ENCODE results near the gene MTOR.
"Not testable (repeated sequence)": the region's sequence is repeated elsewhere in the genome, so short reads cannot be mapped to it uniquely, and the experiment has no call there.

The MTOR gene

GRCh38 chr1:11131816-11132215, 130.5 kb downstream of the MTOR start:
- DNase-seq (ENCODE audit: extremely low spot score, insufficient read length, low read depth) (no peak), FAIRE-seq (no peak)

DNA sequence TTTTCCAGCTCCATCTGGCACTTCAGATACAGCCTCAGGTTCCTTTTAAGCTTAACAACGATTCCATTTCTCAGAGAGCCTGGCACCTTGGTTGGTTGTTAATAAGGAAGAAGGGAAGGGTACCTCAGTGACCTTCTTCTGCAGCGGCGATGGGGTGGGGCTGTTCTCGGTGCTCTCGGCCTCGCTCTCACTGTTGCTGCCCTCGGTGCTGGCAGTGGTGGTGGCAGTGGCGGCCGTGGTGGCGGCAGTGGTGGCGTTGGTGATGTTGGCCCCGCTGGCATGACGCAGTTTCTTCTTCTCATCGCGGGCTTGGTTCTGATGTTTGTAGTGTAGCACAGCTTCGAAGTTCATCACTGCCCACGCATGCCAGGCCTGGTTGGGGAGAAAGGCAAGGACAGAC, 131.9 kb downstream of the MTOR start:
- DNase-seq (ENCODE audit: extremely low spot score, insufficient read length, low read depth) (no peak), FAIRE-seq (no peak)

DNA sequence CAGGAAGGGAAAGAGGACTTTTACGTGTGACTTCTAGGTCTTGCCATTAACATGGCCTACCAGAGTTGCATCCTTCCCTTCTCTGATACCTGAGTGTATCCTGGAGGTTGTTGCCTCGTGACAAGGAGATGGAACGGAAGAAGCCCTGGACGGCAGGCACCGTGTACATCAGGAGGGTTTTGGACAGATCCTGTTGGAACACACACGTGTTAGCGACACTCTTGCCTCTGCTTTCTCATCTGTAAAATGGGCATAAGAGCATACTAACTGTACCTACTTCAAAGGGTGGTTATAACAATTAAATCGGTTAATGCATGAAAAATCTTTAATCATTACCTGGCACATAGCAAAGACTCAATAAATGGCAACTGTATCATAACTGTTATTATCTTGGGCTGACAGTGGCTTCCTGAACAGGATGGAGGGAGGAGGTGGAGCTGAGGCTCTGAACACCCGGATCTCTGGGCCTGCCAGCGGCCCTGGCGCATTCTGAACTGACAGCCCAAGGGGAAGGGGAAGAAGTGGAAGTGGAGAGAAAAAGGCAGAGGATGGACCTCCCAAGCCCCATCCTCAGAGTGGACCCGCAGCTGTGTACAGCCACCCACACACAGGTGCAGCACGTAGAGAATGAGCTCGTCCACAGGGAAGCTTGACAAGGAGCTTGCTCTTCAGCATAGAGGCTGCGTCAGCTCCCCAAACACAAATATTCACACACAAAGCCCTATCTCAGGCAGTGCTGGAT, 132.5 kb downstream of the MTOR start:
- no peak for FAIRE-seq

GRCh38 chr1:11126569-11126968, 135.8 kb downstream of the MTOR start:
- FAIRE-seq: no peak

More for the DNA sequence above, 132.5 kb downstream of the MTOR start:
- DNase-seq (ENCODE audit: extremely low spot score, insufficient read length, low read depth): no peak

GRCh38 chr1:11125931-11126330, 136.4 kb downstream of the MTOR start:
- FAIRE-seq (no peak), DNase-seq (ENCODE audit: extremely low spot score, insufficient read length, low read depth) (no peak)

More at GRCh38 chr1:11126569-11126968, 135.8 kb downstream of the MTOR start:
- no peak for DNase-seq (ENCODE audit: extremely low spot score, insufficient read length, low read depth)

DNA sequence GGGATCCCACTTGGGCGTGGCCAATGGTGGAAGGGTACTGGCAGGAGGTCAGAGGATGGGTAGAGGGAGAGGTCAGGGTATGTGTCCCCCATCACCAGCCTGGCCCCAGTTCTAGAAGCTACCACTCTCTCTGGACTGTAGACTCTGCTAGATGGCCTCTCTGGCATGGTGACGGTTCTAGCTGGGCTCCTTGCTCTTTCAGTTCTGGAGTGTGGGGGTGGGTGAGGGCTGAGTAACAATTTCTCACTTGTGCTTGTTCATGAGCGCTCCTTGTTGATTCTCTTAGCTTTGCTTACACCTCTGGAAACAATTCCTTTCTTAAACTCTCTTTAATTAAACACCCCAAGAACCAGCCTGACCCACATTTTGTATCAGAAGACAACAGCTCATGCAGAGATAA, 137.4 kb downstream of the MTOR start:
- FAIRE-seq: no peak

GRCh38 chr1:11116318-11116717, 146.0 kb downstream of the MTOR start:
- DNase-seq (ENCODE audit: extremely low spot score, insufficient read length, low read depth) (no peak), FAIRE-seq (no peak)

More for the DNA sequence above, 137.4 kb downstream of the MTOR start:
- DNase-seq (ENCODE audit: extremely low spot score, insufficient read length, low read depth): no peak

- no peak for FAIRE-seq
- no peak for DNase-seq (ENCODE audit: extremely low spot score, insufficient read length, low read depth)
Observed at GRCh38 chr1:11114966-11115365, 147.4 kb downstream of the MTOR start.

DNA sequence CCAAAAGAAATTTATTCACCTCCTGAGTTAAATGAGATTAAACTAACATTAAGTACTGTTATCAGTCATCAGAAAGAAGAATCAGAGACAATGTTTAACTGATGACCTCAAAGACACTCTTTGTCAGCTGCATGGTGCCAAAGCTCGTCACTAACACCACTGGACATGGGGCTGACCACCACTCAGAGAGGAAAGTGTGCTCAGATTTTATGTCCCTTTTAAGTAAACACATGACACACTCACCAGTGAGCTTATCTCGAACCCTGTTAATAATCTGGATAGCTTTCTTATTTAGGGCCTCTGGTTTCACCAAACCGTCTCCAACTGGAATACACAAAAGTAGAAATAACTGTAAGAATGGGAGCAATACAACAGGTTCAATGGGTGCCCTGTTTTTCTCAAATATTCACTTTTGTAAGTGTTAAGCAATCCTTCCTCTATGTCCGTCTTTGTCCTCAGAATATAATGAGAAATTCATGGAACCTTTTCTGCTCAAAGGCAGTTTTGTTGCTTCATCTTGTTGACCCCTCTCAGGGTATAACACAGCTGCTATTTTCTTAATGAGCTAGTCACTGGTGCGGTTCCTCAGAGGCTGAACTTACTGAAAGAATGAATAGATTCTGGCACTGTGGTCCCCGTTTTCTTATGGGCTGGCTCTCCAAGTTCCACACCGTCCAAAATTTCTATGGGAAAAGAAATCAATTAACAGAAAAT, 153.1 kb downstream of the MTOR start:
- DNase-seq (ENCODE audit: extremely low spot score, insufficient read length, low read depth) (no peak), FAIRE-seq (no peak)

DNA sequence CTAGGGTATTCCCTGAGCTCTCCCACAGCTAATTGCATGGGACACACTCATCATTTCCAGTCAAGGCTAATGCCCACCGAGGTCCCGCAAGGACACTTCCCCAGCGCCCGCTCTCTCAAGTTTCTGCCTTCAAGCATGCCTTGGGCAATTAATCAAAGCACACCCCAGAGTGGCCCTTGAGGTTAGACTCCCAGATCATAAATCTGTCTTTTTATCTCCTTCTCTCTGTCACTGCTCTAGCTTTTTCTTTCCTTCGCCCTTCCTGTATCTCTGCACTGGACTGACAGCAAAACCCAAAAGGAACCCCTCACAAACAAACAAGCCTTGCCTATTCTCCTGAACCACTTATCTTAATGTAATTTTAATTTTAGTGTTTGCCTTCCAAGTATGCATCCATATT, 154.8 kb downstream of the MTOR start:
- FAIRE-seq (no peak), DNase-seq (ENCODE audit: extremely low spot score, insufficient read length, low read depth) (no peak)

DNA sequence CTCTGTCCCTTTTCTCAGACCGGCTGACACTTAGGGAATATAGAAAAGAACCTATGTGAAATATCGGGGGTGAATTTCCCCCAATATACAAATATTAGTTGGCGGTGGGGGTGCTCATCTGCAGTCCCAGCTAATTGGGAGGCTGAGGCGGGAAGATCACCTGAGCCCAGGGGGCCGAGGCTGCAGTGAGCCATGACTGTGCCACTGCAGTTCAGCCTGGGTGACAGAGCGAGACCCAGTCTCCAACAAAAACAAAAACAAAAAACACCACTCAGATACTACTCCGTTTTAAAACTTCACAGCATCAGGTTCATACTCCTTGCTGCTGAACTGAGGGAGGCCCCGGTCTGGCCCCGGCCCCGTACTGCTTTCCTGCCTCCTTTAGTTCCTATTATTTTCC, 156.8 kb downstream of the MTOR start:
- FAIRE-seq: no peak

GRCh38 chr1:11101347-11101746, 161.0 kb downstream of the MTOR start:
- no peak for FAIRE-seq
- DNase-seq (ENCODE audit: extremely low spot score, insufficient read length, low read depth): no peak

More for the DNA sequence above, 156.8 kb downstream of the MTOR start:
- no peak for DNase-seq (ENCODE audit: extremely low spot score, insufficient read length, low read depth)

GRCh38 chr1:11100806-11101205, 161.5 kb downstream of the MTOR start:
- FAIRE-seq; DNase-seq (ENCODE audit: extremely low spot score, insufficient read length, low read depth): not testable (repeated sequence)

DNA sequence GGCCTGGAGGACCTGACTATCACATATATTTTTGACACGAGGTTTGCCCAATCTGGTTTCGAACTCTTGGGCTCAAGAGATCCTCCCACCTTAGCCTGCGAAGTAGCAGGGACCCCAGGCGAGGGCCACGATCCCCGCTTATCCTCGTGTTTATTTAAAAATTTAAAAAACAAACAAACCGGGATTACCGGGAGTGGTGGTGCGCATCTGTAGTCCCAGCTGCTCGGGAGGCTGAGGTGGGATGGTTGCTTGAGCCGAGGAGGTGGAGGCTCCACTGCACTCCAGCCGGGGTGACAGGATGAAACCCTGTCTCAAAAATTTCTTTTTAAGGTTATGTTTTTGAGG, 162.2 kb downstream of the MTOR start:
- FAIRE-seq: no peak
- DNase-seq (ENCODE audit: extremely low spot score, insufficient read length, low read depth): no peak

- peak; percentile 99 for DNase-seq (ENCODE audit: extremely low spot score, insufficient read length, low read depth)
- FAIRE-seq: peak; percentile 92
Observed at GRCh38 chr1:11099310-11100148, 162.8 kb downstream of the MTOR start, which contains the start of gene EXOSC10. Gene EXOSC10, minus strand, starts transcription at chr1:11099869. Its CDS starts 38 bp downstream, at chr1:11099831.

GRCh38 chr1:11098931-11099309, 163.4 kb downstream of the MTOR start:
- DNase-seq (ENCODE audit: extremely low spot score, insufficient read length, low read depth) (no peak), FAIRE-seq (no peak)

DNA sequence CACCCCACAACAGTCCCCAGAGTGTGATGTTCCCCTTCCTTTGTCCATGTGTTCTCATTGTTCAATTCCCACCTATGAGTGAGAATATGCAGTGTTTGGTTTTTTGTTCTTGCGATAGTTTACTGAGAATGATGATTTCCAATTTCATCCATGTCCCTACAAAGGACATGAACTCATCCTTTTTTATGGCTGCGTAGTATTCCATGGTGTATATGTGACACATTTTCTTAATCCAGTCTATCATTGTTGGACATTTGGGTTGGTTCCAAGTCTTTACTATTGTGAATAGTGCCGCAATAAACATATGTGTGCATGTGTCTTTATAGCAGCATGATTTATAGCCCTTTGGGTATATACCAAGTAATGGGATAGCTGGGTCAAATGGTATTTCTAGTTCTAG, 178.6 kb downstream of the MTOR start:
- not testable (repeated sequence) for DNase-seq (ENCODE audit: extremely low spot score, insufficient read length, low read depth); FAIRE-seq

DNA sequence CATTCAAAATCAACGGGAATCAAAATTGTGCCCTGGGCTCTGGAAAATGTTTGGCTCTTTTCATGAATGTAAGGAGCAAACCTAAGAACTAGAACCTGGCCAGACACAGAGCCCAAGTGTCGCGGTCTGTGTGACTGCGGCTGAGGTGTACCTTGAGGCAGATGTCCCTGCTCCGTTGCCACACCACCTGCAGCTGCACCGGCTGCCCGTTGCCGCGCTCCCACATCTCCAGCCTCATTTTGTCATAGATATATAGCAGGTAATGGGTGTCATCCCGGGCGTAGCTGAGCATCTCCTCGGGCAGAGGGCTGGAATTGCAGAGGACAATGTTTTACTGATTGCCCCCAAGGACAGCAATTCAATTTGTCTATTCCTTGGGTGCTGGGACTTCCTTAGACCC, 181.4 kb downstream of the MTOR start:
- FAIRE-seq: no peak

GRCh38 chr1:11078631-11079030, 183.7 kb downstream of the MTOR start:
- DNase-seq (ENCODE audit: extremely low spot score, insufficient read length, low read depth) (no peak), FAIRE-seq (no peak)

More for the DNA sequence above, 181.4 kb downstream of the MTOR start:
- no peak for DNase-seq (ENCODE audit: extremely low spot score, insufficient read length, low read depth)

DNA sequence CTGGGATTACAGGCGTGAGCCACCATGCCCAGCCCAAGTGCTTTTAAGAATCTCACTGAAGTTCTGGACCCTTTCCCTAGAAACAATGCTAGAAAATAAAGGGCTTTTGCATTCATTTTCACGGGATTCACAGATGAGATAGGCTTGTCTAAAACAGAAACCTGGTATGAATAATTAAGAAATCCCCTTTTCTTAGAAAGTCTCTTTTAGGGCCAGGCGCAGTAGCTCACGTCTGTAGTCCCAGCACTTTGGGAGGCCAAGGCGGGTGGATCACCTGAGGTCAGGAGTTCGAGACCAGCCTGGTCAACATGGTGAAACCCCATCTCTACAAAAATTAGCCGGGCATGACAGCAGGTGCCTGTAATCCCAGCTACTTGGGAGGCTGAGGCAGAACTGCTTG, 189.0 kb downstream of the MTOR start:
- not testable (repeated sequence) for FAIRE-seq

More for the DNA sequence above, 189.0 kb downstream of the MTOR start:
- DNase-seq (ENCODE audit: extremely low spot score, insufficient read length, low read depth): not testable (repeated sequence)

Measured in GM18507 (cell line).